Measurements from ENCODE around the gene GABBR2.

GABBR2 gene

GRCh38 chr9:98331536-98332259 is 377.0 kb downstream of the GABBR2 start:
- DNase-seq: no peak

DNA sequence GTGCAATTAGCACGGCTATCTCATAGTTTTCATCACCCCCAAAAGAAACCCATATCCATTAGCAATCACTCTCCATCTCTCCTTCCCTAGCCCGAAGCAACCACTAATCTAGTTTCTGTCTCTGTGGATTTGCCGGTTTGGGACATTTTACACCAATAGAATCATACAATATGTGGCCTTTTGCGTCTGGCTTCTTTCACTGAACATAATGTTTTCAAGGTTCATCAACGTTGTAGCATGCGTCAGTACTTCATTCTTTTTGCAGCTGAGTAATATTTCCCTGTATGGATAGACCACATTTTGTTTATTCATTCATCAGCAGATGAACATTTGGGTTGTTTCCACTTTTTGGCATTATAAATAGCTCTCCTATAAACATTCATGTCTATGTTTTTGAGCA is 377.9 kb downstream of the GABBR2 start:
- DNase-seq: no peak

- DNase-seq: no peak
Measured at GRCh38 chr9:98329904-98330303, 378.8 kb downstream of the GABBR2 start.

GRCh38 chr9:98329281-98329680 is 379.5 kb downstream of the GABBR2 start:
- no peak for DNase-seq

DNA sequence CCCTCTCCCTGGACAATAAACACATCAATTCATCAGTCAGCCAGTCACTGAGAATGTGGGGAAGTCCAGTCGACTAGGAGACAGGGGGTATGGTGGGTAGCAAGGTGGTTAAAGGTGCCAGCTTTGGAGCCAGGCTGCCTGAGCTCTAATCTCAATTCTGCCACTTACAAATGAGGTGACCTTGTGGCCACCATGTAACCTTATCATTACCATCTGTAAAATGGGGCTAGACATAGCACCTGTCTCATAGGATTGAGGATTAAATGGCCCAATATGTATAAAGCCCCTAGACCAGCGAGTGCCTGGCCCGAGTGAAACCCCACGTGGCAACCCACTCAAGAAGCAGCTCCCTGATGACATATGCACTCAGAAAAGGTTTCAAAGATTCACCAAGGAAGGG is 380.0 kb downstream of the GABBR2 start:
- DNase-seq: no peak

- no peak for DNase-seq
Measured at GRCh38 chr9:98328141-98328540, 380.6 kb downstream of the GABBR2 start.

DNA sequence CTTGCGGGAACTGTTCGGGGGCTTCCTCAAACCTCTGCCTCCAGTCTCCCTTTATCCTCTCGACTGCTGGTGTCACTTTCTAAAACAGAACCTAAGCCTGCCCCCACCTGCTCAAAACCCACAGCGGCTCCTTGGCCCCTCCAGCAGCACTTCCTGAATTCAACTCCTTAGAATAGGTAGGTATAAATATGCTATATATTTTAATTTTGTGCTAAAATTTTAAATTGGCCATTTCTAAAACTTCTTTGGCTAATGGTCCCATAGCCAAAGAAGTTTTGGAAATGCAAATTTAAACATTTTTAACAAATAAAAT is 381.5 kb downstream of the GABBR2 start:
- no peak for DNase-seq

- DNase-seq: no peak
Measured at GRCh38 chr9:98326459-98327248, 382.1 kb downstream of the GABBR2 start.

GRCh38 chr9:98324801-98325200 is 383.9 kb downstream of the GABBR2 start:
- no peak for DNase-seq

DNA sequence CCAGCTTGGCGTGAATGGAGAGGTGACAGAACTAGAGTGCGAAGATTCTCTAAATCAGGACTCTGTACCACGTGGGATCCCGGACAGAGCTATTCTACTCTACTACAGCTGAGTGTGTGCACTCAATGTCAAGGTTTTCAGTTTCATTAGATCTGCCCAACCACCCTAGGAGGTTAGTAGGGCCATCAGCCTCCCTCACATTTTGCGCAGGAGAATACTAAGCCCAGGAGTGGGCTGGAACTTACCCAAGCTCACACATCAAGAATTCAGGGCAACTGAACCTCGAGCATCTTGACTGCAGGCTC is 385.0 kb downstream of the GABBR2 start:
- no peak for DNase-seq

- no peak for DNase-seq
Measured at GRCh38 chr9:98323051-98323830, 385.5 kb downstream of the GABBR2 start.

DNA sequence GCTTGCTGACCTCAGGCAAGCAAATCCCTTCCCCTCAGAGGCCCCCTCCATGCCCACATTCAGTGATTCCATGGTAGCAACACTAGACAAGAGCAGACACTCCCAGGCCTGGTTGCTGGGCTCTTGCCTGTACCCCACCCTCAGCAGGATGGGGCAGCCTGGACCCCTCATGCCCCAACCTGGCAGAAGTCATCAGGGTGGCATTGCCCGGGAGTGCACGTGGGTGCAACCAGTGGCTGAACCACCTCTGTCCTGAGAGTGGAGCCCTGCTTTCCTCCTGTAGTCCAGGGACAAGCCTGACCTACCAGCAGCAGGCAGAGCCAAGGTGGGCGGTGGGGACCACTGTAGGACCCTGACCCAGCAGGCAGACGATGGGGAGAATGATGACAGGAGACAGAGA is 387.5 kb downstream of the GABBR2 start:
- no peak for DNase-seq

DNA sequence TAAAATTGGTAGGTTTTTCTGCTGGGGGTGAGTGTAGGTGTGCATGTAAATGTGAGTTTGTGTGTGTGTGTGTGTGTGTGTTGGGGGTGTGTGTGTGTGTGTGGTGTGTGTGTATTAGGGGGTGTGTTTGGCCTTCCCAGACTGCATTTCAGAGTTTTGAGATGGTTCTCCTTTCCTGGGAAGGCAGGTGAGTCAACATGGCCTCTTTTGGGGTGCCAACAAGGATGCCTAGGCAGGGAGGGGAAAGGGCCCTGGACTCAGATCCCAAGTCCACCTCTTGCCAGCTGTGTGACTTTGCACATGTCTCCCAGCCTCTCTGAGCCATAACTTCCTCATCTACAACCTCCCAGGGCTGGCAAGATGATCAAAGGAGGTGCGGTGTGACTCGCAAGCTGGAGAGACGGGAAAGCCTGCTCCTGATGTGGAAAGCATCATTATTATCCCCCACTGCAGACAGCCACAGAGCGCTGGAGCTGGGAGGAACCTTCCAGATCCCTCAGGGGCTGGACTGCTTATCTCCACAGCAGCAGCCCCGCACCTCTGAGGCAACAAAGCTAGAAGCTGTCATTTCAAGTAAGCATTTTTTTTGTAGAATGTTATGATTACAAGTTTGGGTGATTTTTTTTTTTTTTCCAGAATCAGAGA is 389.8 kb downstream of the GABBR2 start:
- no peak for DNase-seq

GRCh38 chr9:98318041-98318790 is 390.5 kb downstream of the GABBR2 start:
- DNase-seq: no peak

GRCh38 chr9:98317134-98317857 is 391.4 kb downstream of the GABBR2 start:
- DNase-seq: peak; percentile 61 to 81

- no peak for DNase-seq
Measured at GRCh38 chr9:98316445-98317133, 392.1 kb downstream of the GABBR2 start.

- DNase-seq: peak in 1 of 2 experiments; percentile 67
Measured at GRCh38 chr9:98315551-98316060, 393.1 kb downstream of the GABBR2 start.

- DNase-seq: no peak
Measured at GRCh38 chr9:98315067-98315453, 393.7 kb downstream of the GABBR2 start.

GRCh38 chr9:98314381-98315066 is 394.2 kb downstream of the GABBR2 start:
- DNase-seq: no peak

DNA sequence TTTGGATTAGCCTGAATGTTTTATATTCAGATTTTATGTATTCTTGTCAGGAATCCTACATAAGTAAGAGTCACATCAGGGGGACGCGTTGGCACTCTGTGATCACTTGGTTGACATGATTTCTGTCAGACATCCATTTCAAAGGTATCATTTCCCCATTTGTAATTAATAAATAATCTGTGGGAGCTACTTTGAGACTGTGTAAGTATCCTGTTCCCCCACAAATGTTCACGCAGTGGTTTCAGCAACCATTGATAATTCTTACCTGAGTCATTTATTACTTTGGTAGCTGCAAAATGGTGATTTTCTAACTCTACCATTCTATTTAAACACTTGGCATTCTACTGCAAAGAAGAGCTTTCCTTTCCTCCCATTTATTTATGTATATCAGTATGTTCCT is 396.4 kb downstream of the GABBR2 start:
- no peak for DNase-seq

DNA sequence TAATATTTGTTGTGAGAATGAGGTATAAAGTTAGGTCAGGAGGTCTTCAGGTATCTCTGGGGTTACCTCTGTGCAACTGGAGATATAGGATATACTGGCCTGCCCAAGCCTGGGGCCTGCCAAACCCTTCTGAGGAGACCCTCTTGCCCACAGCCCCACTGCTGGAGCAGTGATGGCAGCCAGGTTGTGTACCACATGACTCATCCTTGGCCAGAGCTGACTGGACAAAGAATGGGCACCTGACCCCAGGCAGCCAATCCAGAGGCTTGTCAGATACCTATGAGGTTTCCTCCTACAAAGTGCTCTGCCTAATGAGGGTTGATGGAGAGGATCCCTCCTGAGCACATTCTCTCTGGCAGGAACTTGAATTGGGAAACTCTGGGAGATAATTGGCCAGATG is 397.2 kb downstream of the GABBR2 start:
- no peak for DNase-seq

All from cerebellar nuclear complex (tissue), 1 donor.